MM.1S (cell line): ENCODE measurements around the gene TCF12.

Experiments
- DNase-seq: peaks from one replicate; pipeline ENCODE4 v3.0.0-alpha.2; 2015
- H2AFZ ChIP-seq: fragments of 300-600 bp; sonication (generic); 2 replicates; pipeline ENCODE4 v1.6.0; 2016; ENCODE audit warnings: antibody characterized with exemption, low read length
- H3F3A ChIP-seq: fragments of 300-600 bp; sonication (generic); 2 replicates; pipeline ENCODE4 v1.6.1; 2016; ENCODE audit warnings: mild to moderate bottlenecking, antibody characterized with exemption, low read length, moderate library complexity, mixed read lengths; ENCODE audit not compliant: insufficient read depth
- H3K27ac ChIP-seq: fragments of 300-600 bp; sonication (generic); 2 replicates; pipeline ENCODE4 v1.5.1; 2016; ENCODE audit warnings: mild to moderate bottlenecking, low read length
- H3K27me3 ChIP-seq: fragments of 300-600 bp; sonication (generic); replicated peaks from 2 replicates; pipeline ENCODE4 v1.6.0; 2016; ENCODE audit warnings: low read length; ENCODE audit not compliant: insufficient read depth
- H3K36me3 ChIP-seq: fragments of 300-600 bp; sonication (generic); replicated peaks from 2 replicates; pipeline ENCODE4 v1.6.1; 2016; ENCODE audit warnings: mild to moderate bottlenecking, low read length, mixed read lengths; ENCODE audit not compliant: insufficient read depth
- H3K4me1 ChIP-seq: fragments of 300-600 bp; sonication (generic); 2 replicates; pipeline ENCODE4 v1.6.1; 2016; ENCODE audit warnings: low read length, mixed read lengths
- H3K4me2 ChIP-seq: fragments of 300-600 bp; sonication (generic); 2 replicates; pipeline ENCODE4 v1.6.0; 2016; ENCODE audit warnings: low read depth, low read length
- H3K4me3 ChIP-seq: fragments of 300-600 bp; sonication (generic); 2 replicates; pipeline ENCODE4 v1.5.1; 2016; ENCODE audit warnings: low read length, mixed read lengths
- H3K79me2 ChIP-seq: fragments of 300-600 bp; sonication (generic); 2 replicates; pipeline ENCODE4 v1.6.1; 2016; ENCODE audit warnings: mixed run types, low read length, mixed read lengths
- H3K9ac ChIP-seq: fragments of 300-600 bp; sonication (generic); 2 replicates; pipeline ENCODE4 v1.6.1; 2016; ENCODE audit warnings: low read length, mixed read lengths
- H3K9me2 ChIP-seq: fragments of 300-600 bp; sonication (generic); replicated peaks from 2 replicates; pipeline ENCODE4 v1.6.1; 2016; ENCODE audit warnings: mild to moderate bottlenecking, low read length, mixed read lengths; ENCODE audit not compliant: insufficient read depth
- H3K9me3 ChIP-seq: fragments of 300-600 bp; sonication (generic); replicated peaks from 2 replicates; pipeline ENCODE4 v1.6.1; 2016; ENCODE audit warnings: mild to moderate bottlenecking, low read length, mixed read lengths; ENCODE audit not compliant: insufficient read depth
- H4K20me1 ChIP-seq: fragments of 300-600 bp; sonication (generic); 2 replicates; pipeline ENCODE4 v1.6.1; 2016; ENCODE audit warnings: mild to moderate bottlenecking, low read length, moderate library complexity, mixed read lengths; ENCODE audit not compliant: insufficient read depth
- CTCF ChIP-seq: fragments of 300-600 bp; sonication (generic); IDR thresholded peaks from 2 replicates; pipeline ENCODE4 v1.5.1; 2016; ENCODE audit warnings: antibody characterized with exemption, low read length, mixed read lengths
- EZH2 ChIP-seq: fragments of 300-600 bp; sonication (generic); optimal IDR thresholded peaks from 2 replicates; pipeline ENCODE3; 2017; ENCODE audit warnings: low read depth, mild to moderate bottlenecking, antibody characterized with exemption, low read length, mixed read lengths
- EZH2phosphoT487 ChIP-seq: fragments of 300-600 bp; sonication (generic); IDR thresholded peaks from 2 replicates; pipeline ENCODE4 v1.6.1; 2018; ENCODE audit warnings: antibody characterized with exemption, low read length

Gene TCF12

GRCh38 chr15:57284535-57284934 is 366.1 kb downstream of the TCF12 start:
- Histone ChIP-seq H3F3A (no peaks in the 10 kb centered on the region), H3K27me3 (no peaks in the 10 kb centered on the region), H4K20me1 (no peaks in the 10 kb centered on the region), H3K36me3 (no peaks in the 10 kb centered on the region), H2AFZ (no peak overlapping the region), H3K9me2 (no peaks in the 10 kb centered on the region), H3K4me1 (no peaks in the 10 kb centered on the region), H3K4me2 (no peak overlapping the region), H3K4me3 (no peak overlapping the region), H3K79me2 (no peaks in the 10 kb centered on the region), H3K9ac (no peak overlapping the region), H3K9me3 (no peaks in the 10 kb centered on the region), H3K27ac (no peak overlapping the region)
- DNase-seq = no peak
- TF ChIP-seq EZH2 = no peak
- TF ChIP-seq EZH2phosphoT487 = no peak

- Histone ChIP-seq H3K36me3 (no peaks in the 10 kb centered on the region), H3K27me3 (no peaks in the 10 kb centered on the region)
- TF ChIP-seq EZH2 (no peak), EZH2phosphoT487 (no peak), CTCF (no peak)
These were observed 366.9 kb downstream of the TCF12 start for GRCh38 chr15:57285386-57285785.

GRCh38 chr15:57286446-57287122 is 368.1 kb downstream of the TCF12 start:
- H3K4me2 ChIP-seq = no peak overlapping the region
- no peak overlapping the region for H3K4me3 ChIP-seq
- H3K4me1 ChIP-seq = no peaks in the 10 kb centered on the region
- H3K9me2 ChIP-seq = no peaks in the 10 kb centered on the region
- TF ChIP-seq CTCF = no peak
- no peaks in the 10 kb centered on the region for H3F3A ChIP-seq
- H3K9ac ChIP-seq = no peak overlapping the region
- no peaks in the 10 kb centered on the region for H4K20me1 ChIP-seq
- no peaks in the 10 kb centered on the region for H3K27me3 ChIP-seq
- no peak overlapping the region for H2AFZ ChIP-seq
- no peak overlapping the region for H3K27ac ChIP-seq
- no peak for DNase-seq
- H3K79me2 ChIP-seq = no peaks in the 10 kb centered on the region
- no peaks in the 10 kb centered on the region for H3K36me3 ChIP-seq
- no peaks in the 10 kb centered on the region for H3K9me3 ChIP-seq

More at GRCh38 chr15:57285386-57285785, 366.9 kb downstream of the TCF12 start:
- H3K9me2 ChIP-seq = no peaks in the 10 kb centered on the region
- no peak for DNase-seq
- H3K4me2 ChIP-seq = no peak overlapping the region
- H3K9me3 ChIP-seq = no peaks in the 10 kb centered on the region
- no peaks in the 10 kb centered on the region for H4K20me1 ChIP-seq
- no peak overlapping the region for H3K9ac ChIP-seq
- H3F3A ChIP-seq = no peaks in the 10 kb centered on the region
- no peaks in the 10 kb centered on the region for H3K4me1 ChIP-seq
- no peak overlapping the region for H3K27ac ChIP-seq
- no peaks in the 10 kb centered on the region for H3K79me2 ChIP-seq
- no peak overlapping the region for H3K4me3 ChIP-seq
- H2AFZ ChIP-seq = no peak overlapping the region

- Histone ChIP-seq H3K79me2 (no peaks in the 10 kb centered on the region), H3K27me3 (no peaks in the 10 kb centered on the region), H3K36me3 (no peaks in the 10 kb centered on the region), H3K9me2 (no peaks in the 10 kb centered on the region), H2AFZ (no peak overlapping the region), H3K9ac (no peak overlapping the region), H3K4me1 (no peaks in the 10 kb centered on the region), H3K4me3 (no peak overlapping the region), H3K9me3 (no peaks in the 10 kb centered on the region), H3K4me2 (no peak overlapping the region), H3F3A (no peaks in the 10 kb centered on the region), H4K20me1 (no peaks in the 10 kb centered on the region), H3K27ac (no peak overlapping the region)
- no peak for TF ChIP-seq EZH2
- TF ChIP-seq EZH2phosphoT487 = no peak
- TF ChIP-seq CTCF = no peak
- DNase-seq = no peak
These were observed 368.7 kb downstream of the TCF12 start for GRCh38 chr15:57287123-57287521.
